ENCODE results near the gene LRMDA. TPM values are rescaled to one million over a fixed set of nuclear protein-coding genes. Genes with fewer than 3 reads are reported as not detected.

Gene LRMDA
- total and polyA plus RNA-seq, 10 of the 15 experiments (the other 5 are each of a cell fraction or from before 2014, with no cell fraction given), result 0.07 to 0.54 (median 0.29) TPM; not detected in 4

DNA sequence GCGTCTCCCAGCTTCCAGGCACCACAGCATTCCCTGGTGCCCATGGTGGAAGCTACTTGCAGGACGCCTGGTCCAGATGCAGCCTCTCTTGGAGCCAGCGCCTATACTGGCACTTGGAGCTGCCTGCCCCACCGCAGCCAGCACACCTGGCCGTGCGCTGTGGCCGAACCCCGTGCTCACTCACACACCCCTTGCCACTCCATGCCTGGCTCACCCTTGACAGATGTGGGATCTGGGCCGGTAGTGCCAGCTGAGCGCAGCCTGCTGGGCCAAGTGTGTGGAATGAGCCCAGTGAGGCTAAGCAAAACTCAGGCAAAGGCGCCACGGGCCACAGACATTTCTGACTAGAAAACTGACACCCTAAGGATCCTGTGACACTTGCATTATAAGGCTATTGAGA, 884.8 kb downstream of the LRMDA start:
- TF ChIP-seq, protein P1, sequence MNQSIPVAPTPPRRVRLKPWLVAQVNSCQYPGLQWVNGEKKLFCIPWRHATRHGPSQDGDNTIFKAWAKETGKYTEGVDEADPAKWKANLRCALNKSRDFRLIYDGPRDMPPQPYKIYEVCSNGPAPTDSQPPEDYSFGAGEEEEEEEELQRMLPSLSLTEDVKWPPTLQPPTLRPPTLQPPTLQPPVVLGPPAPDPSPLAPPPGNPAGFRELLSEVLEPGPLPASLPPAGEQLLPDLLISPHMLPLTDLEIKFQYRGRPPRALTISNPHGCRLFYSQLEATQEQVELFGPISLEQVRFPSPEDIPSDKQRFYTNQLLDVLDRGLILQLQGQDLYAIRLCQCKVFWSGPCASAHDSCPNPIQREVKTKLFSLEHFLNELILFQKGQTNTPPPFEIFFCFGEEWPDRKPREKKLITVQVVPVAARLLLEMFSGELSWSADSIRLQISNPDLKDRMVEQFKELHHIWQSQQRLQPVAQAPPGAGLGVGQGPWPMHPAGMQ (IDR thresholded peaks at IDR 0.05; ENCODE audit: borderline replicate concordance), result no peak
- TF ChIP-seq YY1 (IDR thresholded peaks at IDR 0.05; ENCODE audit: low read depth, low read length) (no peak), SPI1 (IDR thresholded peaks at IDR 0.05; ENCODE audit: borderline replicate concordance, insufficient read depth, low read depth, low read length) (no peak), SREBF2 (IDR thresholded peaks at IDR 0.05; ENCODE audit: low read length) (no peak), SP1 (IDR thresholded peaks at IDR 0.05; ENCODE audit: low read depth, low read length) (no peak)
- TF ChIP-seq, protein P2, sequence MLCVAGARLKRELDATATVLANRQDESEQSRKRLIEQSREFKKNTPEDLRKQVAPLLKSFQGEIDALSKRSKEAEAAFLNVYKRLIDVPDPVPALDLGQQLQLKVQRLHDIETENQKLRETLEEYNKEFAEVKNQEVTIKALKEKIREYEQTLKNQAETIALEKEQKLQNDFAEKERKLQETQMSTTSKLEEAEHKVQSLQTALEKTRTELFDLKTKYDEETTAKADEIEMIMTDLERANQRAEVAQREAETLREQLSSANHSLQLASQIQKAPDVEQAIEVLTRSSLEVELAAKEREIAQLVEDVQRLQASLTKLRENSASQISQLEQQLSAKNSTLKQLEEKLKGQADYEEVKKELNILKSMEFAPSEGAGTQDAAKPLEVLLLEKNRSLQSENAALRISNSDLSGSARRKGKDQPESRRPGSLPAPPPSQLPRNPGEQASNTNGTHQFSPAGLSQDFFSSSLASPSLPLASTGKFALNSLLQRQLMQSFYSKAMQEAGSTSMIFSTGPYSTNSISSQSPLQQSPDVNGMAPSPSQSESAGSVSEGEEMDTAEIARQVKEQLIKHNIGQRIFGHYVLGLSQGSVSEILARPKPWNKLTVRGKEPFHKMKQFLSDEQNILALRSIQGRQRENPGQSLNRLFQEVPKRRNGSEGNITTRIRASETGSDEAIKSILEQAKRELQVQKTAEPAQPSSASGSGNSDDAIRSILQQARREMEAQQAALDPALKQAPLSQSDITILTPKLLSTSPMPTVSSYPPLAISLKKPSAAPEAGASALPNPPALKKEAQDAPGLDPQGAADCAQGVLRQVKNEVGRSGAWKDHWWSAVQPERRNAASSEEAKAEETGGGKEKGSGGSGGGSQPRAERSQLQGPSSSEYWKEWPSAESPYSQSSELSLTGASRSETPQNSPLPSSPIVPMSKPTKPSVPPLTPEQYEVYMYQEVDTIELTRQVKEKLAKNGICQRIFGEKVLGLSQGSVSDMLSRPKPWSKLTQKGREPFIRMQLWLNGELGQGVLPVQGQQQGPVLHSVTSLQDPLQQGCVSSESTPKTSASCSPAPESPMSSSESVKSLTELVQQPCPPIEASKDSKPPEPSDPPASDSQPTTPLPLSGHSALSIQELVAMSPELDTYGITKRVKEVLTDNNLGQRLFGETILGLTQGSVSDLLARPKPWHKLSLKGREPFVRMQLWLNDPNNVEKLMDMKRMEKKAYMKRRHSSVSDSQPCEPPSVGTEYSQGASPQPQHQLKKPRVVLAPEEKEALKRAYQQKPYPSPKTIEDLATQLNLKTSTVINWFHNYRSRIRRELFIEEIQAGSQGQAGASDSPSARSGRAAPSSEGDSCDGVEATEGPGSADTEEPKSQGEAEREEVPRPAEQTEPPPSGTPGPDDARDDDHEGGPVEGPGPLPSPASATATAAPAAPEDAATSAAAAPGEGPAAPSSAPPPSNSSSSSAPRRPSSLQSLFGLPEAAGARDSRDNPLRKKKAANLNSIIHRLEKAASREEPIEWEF (IDR thresholded peaks at IDR 0.05; ENCODE audit: insufficient replicate concordance, low read depth, low read length), result no peak
- ChIA-PET SMC1A (ENCODE audit: uncharacterized antibody, unreplicated experiment) (no interaction called here), CTCF (no interaction called here), POLR2A (no interaction called here), RAD21 (ENCODE audit: unreplicated experiment) (no interaction called here)
- H3K9me3 ChIP-seq (replicated peaks; ENCODE audit: control insufficient read depth, insufficient read depth, low read length), result no peaks in the 10 kb centered on the region
- no peak overlapping the region for H3K4me2 ChIP-seq (ENCODE audit: control insufficient read depth, insufficient read depth)
- in situ Hi-C loops (cut with MboI) (no loop called here), intact Hi-C loops (cut with micrococcal nuclease; ENCODE audit: unreplicated experiment) (no loop called here)
- no peak overlapping the region for H2AFZ ChIP-seq (ENCODE audit: control insufficient read depth, low read depth, low read length)
- H3K27me3 ChIP-seq (replicated peaks in 1 of 2; ENCODE audit: control insufficient read depth in 2 of 2, insufficient read depth in 2 of 2, low read length in 1 of 2), result no peaks in the 10 kb centered on the region
- H3K4me1 ChIP-seq (ENCODE audit: control insufficient read depth, insufficient read depth, low read length), result no peaks in the 10 kb centered on the region
- DNase-seq (ENCODE audit: low read depth, low spot score) (no peak), FAIRE-seq (no peak), ATAC-seq (no peak)
- H3K27ac ChIP-seq (ENCODE audit: control insufficient read depth, insufficient read depth), result no peak overlapping the region
- no peaks in the 10 kb centered on the region for H3K79me2 ChIP-seq (ENCODE audit: control insufficient read depth, insufficient read depth, low read length)
- no peak overlapping the region for H3K9ac ChIP-seq (ENCODE audit: control insufficient read depth, insufficient read depth, low read length)
- WGBS (ENCODE audit: insufficient coverage, insufficient replicate concordance, low lambda C conversion rate, missing lambda C conversion rate), result 51% methylated on average over 12 of the region's 12 CpGs
- no peaks in the 10 kb centered on the region for H3K36me3 ChIP-seq (ENCODE audit: control insufficient read depth in 2 of 2, insufficient read depth in 2 of 2, low read length in 1 of 2)
- no peak overlapping the region for H3K4me3 ChIP-seq
- no peaks in the 10 kb centered on the region for H4K20me1 ChIP-seq (ENCODE audit: control insufficient read depth, insufficient read depth)
- BruUV-seq (replicated peaks), result no TSS peak

Measured in GM12878 (cell line).